OCI-LY3 (cell line): ENCODE data around the gene PDIA4.
A peak's percentile ranks its signal among the peaks of the same experiment; 100 is the strongest.

Source experiments
- H2AFZ ChIP-seq: fragments of 200-600, 300-600 bp; shearing (Covaris generic); 2 replicates; pipeline ENCODE4 v1.6.0; 2014; ENCODE audit warnings: antibody characterized with exemption, low read depth, low read length
- H3K27ac ChIP-seq: fragments of 200-600, 300-600 bp; sonication (generic); 2 replicates; pipeline ENCODE4 v1.5.1; 2014; ENCODE audit warnings: mild to moderate bottlenecking, low read length, moderate library complexity, mixed read lengths
- H3K27me3 ChIP-seq: fragments of 200-600, 300-600 bp; sonication (generic); 2 replicates; pipeline ENCODE4 v1.6.1; 2014; ENCODE audit warnings: low read depth, low read length, mixed read lengths
- H3K36me3 ChIP-seq: fragments of 200-600, 300-600 bp; sonication (generic); replicated peaks from 2 replicates; pipeline ENCODE3; 2014; ENCODE audit warnings: low read depth, low read length, mixed read lengths
- H3K4me1 ChIP-seq: fragments of 300-600, 200-600 bp; sonication (generic); 2 replicates; pipeline ENCODE4 v1.6.1; 2014; ENCODE audit warnings: low read length, mixed read lengths
- H3K4me2 ChIP-seq: fragments of 200-600, 300-600 bp; sonication (generic); 2 replicates; pipeline ENCODE4 v1.6.1; 2014; ENCODE audit warnings: low read length, mixed read lengths
- H3K4me3 ChIP-seq: fragments of 300-600, 200-600 bp; sonication (generic); 2 replicates; pipeline ENCODE4 v1.5.1; 2014; ENCODE audit warnings: antibody characterized with exemption, mild to moderate bottlenecking, low read length, moderate library complexity
- H3K79me2 ChIP-seq: fragments of 300-600, 200-600 bp; shearing (Covaris generic); 2 replicates; pipeline ENCODE4 v1.6.1; 2014; ENCODE audit warnings: mild to moderate bottlenecking, low read length, mixed read lengths
- H3K9ac ChIP-seq: fragments of 300-600, 200-600 bp; shearing (Covaris generic); 2 replicates; pipeline ENCODE4 v1.6.0; 2014; ENCODE audit warnings: mild to moderate bottlenecking, low read length, moderate library complexity
- H3K9me3 ChIP-seq: fragments of 200-600, 300-600 bp; shearing (Covaris generic); 2 replicates; pipeline ENCODE4 v1.6.1; 2014; ENCODE audit warnings: low read length, mixed read lengths; ENCODE audit not compliant: insufficient read depth
- H4K20me1 ChIP-seq: fragments of 200-600, 300-600 bp; sonication (generic); 2 replicates; pipeline ENCODE4 v1.6.1; 2016; ENCODE audit warnings: low read length, mixed read lengths; ENCODE audit not compliant: insufficient read depth
- EZH2phosphoT487 ChIP-seq: fragments of 200-600 bp; shearing (Covaris generic); IDR thresholded peaks from 2 replicates; pipeline ENCODE4 v1.6.1; 2018; ENCODE audit warnings: antibody characterized with exemption, mixed run types, low read depth
- TF ChIP-seq, protein P1 (sequence below): fragments of 200-600, 300-600 bp; sonication (generic); IDR thresholded peaks from 2 replicates; pipeline ENCODE4 v1.5.1; 2014; ENCODE audit warnings: antibody characterized with exemption, low read length, low read depth

Gene PDIA4

DNA sequence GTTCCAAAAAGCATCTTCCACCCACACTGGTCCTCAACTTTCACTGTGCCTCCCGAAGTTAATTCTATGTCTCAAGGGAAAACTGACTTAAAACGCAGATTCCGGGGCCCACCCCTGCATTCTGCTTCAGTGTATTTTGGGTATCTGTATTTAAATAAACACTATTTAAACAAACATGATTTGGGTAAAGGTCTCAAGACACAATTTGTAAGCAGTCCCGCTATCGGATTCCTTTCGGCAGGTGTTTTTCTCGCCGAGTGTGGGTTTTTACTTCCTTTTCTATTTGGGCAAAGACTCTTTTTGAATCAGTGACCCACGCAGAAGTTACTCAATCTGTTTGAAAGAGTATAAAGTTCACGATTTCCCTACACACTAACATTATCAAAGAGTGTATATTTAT lies 1.2 kb downstream of the PDIA4 start:
- H3K27me3 ChIP-seq, result no peaks in the 10 kb centered on the region
- peaks cover 62% of the 10 kb centered on the region for H3K79me2 ChIP-seq
- H3K9me3 ChIP-seq, result no peaks in the 10 kb centered on the region
- peaks cover 30% of the 10 kb centered on the region for H3K36me3 ChIP-seq
- H2AFZ ChIP-seq, result no peak overlapping the region
- H3K4me1 ChIP-seq, result peaks cover 18% of the 10 kb centered on the region
- H3K4me2 ChIP-seq, result peak overlapping the region; percentile 82
- H3K4me3 ChIP-seq, result peak overlapping the region; percentile 91
- H3K9ac ChIP-seq, result peak overlapping the region; percentile 97
- H3K27ac ChIP-seq, result peak overlapping the region; percentile 83
- TF ChIP-seq, protein P1, sequence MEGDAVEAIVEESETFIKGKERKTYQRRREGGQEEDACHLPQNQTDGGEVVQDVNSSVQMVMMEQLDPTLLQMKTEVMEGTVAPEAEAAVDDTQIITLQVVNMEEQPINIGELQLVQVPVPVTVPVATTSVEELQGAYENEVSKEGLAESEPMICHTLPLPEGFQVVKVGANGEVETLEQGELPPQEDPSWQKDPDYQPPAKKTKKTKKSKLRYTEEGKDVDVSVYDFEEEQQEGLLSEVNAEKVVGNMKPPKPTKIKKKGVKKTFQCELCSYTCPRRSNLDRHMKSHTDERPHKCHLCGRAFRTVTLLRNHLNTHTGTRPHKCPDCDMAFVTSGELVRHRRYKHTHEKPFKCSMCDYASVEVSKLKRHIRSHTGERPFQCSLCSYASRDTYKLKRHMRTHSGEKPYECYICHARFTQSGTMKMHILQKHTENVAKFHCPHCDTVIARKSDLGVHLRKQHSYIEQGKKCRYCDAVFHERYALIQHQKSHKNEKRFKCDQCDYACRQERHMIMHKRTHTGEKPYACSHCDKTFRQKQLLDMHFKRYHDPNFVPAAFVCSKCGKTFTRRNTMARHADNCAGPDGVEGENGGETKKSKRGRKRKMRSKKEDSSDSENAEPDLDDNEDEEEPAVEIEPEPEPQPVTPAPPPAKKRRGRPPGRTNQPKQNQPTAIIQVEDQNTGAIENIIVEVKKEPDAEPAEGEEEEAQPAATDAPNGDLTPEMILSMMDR, result no peak
- no peak for TF ChIP-seq EZH2phosphoT487
- H4K20me1 ChIP-seq, result peaks cover 38% of the 10 kb centered on the region

DNA sequence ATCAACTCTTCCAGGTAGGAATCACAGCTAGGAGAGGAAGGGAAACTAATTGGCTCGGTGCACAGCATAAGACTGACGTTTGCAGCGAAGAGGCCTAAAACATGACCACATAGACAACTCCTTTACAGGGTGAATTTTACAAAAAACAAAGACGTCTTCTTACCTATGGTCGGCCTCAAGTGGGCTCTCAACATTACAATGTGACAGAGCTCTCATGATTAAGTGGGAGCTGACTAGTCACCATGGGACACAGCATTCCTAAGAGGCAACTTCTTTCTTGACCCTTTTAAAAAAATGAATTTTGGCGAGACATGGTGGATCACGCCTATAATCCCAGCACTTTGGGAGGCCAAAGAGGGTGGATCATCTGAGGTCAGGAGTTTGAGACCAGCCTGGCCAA lies 4.6 kb downstream of the PDIA4 start:
- no peak for TF ChIP-seq EZH2phosphoT487
- TF ChIP-seq, protein P1, result no peak
- H3K4me1 ChIP-seq, result peaks cover 15% of the 10 kb centered on the region
- H3K9ac ChIP-seq, result no peak overlapping the region
- peaks cover 54% of the 10 kb centered on the region for H4K20me1 ChIP-seq
- no peak overlapping the region for H3K27ac ChIP-seq
- H3K4me3 ChIP-seq, result no peak overlapping the region
- H3K36me3 ChIP-seq, result peaks cover 49% of the 10 kb centered on the region
- H3K4me2 ChIP-seq, result no peak overlapping the region
- peaks cover 89% of the 10 kb centered on the region for H3K79me2 ChIP-seq
- H3K27me3 ChIP-seq, result no peaks in the 10 kb centered on the region
- H3K9me3 ChIP-seq, result no peaks in the 10 kb centered on the region
- H2AFZ ChIP-seq, result no peak overlapping the region

DNA sequence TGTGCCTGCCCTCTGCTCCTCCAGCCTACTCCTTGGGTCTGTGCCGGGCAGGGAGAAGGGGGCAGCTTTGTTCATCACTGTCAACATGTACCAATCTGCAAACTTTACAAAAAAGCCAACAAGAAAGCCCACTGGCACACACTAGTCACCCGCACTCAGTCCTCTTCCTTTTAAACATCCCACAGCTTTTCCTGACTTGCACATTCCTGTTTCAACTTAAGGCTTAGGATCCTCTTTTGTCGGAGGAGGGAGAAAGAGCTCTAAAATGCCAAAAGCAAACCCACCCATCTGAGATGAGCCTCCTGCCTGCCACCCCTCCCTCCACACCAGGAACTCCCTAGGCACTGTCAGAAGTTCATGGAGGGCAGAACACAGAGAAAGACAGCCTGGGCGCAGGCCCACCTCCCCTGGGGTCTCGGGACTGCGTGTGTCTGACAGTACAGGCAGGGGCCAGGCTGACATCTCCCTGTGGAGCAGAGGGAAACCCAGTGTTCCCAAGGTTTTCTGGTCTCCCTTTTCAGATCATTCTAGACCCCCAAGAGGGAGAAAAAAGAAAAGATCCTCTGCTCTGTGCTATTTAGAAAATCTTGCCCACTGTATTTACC lies 5.4 kb downstream of the PDIA4 start:
- H3K4me2 ChIP-seq, result no peak overlapping the region
- H3K9me3 ChIP-seq, result no peaks in the 10 kb centered on the region
- peaks cover 52% of the 10 kb centered on the region for H3K36me3 ChIP-seq
- peaks cover 15% of the 10 kb centered on the region for H3K4me1 ChIP-seq
- no peak overlapping the region for H3K9ac ChIP-seq
- H3K4me3 ChIP-seq, result no peak overlapping the region
- H3K27me3 ChIP-seq, result no peaks in the 10 kb centered on the region
- H3K27ac ChIP-seq, result no peak overlapping the region
- H3K79me2 ChIP-seq, result peaks cover 84% of the 10 kb centered on the region
- no peak overlapping the region for H2AFZ ChIP-seq
- TF ChIP-seq EZH2phosphoT487, result no peak
- TF ChIP-seq, protein P1, result no peak
- H4K20me1 ChIP-seq, result peaks cover 54% of the 10 kb centered on the region

DNA sequence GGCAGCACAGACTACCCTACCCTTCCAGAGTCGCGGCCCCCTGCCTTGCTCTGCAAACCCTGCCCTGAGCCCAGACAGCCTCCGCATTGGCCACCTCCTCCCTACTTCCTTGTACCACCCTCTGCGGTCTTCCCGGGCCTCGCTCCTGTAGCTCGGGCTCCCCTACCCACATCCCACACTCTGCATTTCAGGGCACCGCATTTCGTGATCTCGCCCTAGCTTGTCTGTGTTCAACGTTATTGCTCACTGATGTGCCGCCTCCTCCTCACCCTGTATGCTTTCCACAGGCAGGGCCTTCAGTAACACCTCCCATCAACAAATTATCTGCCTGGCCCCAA lies 6.6 kb downstream of the PDIA4 start:
- Histone ChIP-seq H3K9me3 (no peaks in the 10 kb centered on the region), H3K36me3 (peaks cover 51% of the 10 kb centered on the region), H3K4me2 (no peak overlapping the region), H3K4me1 (peaks cover 12% of the 10 kb centered on the region), H3K9ac (no peak overlapping the region), H3K79me2 (peaks cover 73% of the 10 kb centered on the region), H3K27ac (no peak overlapping the region), H3K27me3 (no peaks in the 10 kb centered on the region), H3K4me3 (no peak overlapping the region), H4K20me1 (peaks cover 51% of the 10 kb centered on the region), H2AFZ (no peak overlapping the region)
- no peak for TF ChIP-seq EZH2phosphoT487
- TF ChIP-seq, protein P1, result no peak
